Endothelial cell of umbilical vein (primary cell): Measurements from ENCODE around the gene BZW1. TPM values are rescaled to one million over a fixed set of nuclear protein-coding genes. Genes with fewer than 3 reads are reported as not detected.

Experiments used
- BruUV-seq: library from RNA; stranded (reverse); fragments of 400-500 nt; replicated peaks from 2 replicates; lab custom pipeline; 2021; lab: Mats Ljungman, UMichigan
- CTCF ChIA-PET: fragments of 300-600, 350-600 bp; sonication (Branson Sonifier 250); formaldehyde crosslinking; loops from one replicate; lab custom pipeline; 2021; ENCODE audit warnings: antibody characterized with exemption, inconsistent platforms; lab: Charles Lee
- POLR2A ChIA-PET: fragments of 300-600, 350-600 bp; sonication (Branson Sonifier 250); formaldehyde crosslinking; loops from one replicate; lab custom pipeline; 2021; ENCODE audit warnings: antibody characterized with exemption, inconsistent platforms; lab: Charles Lee
- DNase-seq: peaks from one replicate; pipeline ENCODE4 v3.0.0-alpha.2; 2011; ENCODE audit warnings: low read depth, low spot score
- FAIRE-seq: peaks from 2 replicates; lab custom pipeline; 2011; peaks lifted over from hg19 to GRCh38; lab: Jason Lieb, UNC
- H2AFZ ChIP-seq: 2 replicates; pipeline ENCODE4 v1.6.0; 2012; ENCODE audit warnings: low read depth, low read length, control low read depth, inconsistent platforms
- H3K27ac ChIP-seq: 2 replicates; pipeline ENCODE4 v1.5.1; 2011; ENCODE audit warnings: low read depth, mild to moderate bottlenecking, control low read depth, low read length, moderate library complexity; ENCODE audit not compliant: insufficient read depth
- H3K27me3 ChIP-seq, 2 experiments: 2 replicates each; pipeline versions ENCODE4 v1.6.0 to v1.6.1; 2011; ENCODE audit warnings: low read length in 2 of 2, mixed read lengths in 1 of 2; ENCODE audit not compliant: control insufficient read depth in 2 of 2, insufficient read depth in 2 of 2
- H3K36me3 ChIP-seq, 2 experiments: 2 replicates in 1 of 2; 3 replicates in 1 of 2; pipeline ENCODE4 v1.5.1; 2011; ENCODE audit warnings: low read length in 2 of 2, mild to moderate bottlenecking in 1 of 2, moderate library complexity in 1 of 2; ENCODE audit not compliant: control insufficient read depth in 2 of 2, insufficient read depth in 2 of 2; ENCODE audit errors: extremely low read depth in 1 of 2
- H3K4me1 ChIP-seq: 3 replicates; pipeline ENCODE4 v1.5.1; 2011; ENCODE audit warnings: mild to moderate bottlenecking, low read length; ENCODE audit not compliant: control insufficient read depth, insufficient read depth; ENCODE audit errors: extremely low read depth
- H3K4me2 ChIP-seq: 2 replicates; pipeline ENCODE4 v1.6.1; 2011; ENCODE audit warnings: low read length, control low read depth, mixed read lengths; ENCODE audit not compliant: insufficient read depth
- H3K4me3 ChIP-seq, 3 experiments: fragments of 200-600 bp in 1 of 3; sonication (generic), shearing (Covaris generic) in 1 of 3; replicated peaks in 1 of 3; 2 replicates each; pipeline ENCODE4 v1.5.1; 2011 to 2016; ENCODE audit warnings: control low read depth in 3 of 3, low read length in 3 of 3, mild to moderate bottlenecking in 2 of 3, inconsistent platforms in 1 of 3, low read depth in 1 of 3, moderate library complexity in 1 of 3; ENCODE audit not compliant: insufficient read depth in 1 of 3
- H3K79me2 ChIP-seq: 2 replicates; pipeline ENCODE4 v1.6.0; 2012; ENCODE audit warnings: low read length, inconsistent platforms; ENCODE audit not compliant: control insufficient read depth, insufficient read depth
- H3K9ac ChIP-seq: replicated peaks from 2 replicates; pipeline ENCODE3; 2011; ENCODE audit warnings: low read length, control low read depth; ENCODE audit not compliant: insufficient read depth; ENCODE audit errors: extremely low read depth
- H3K9me1 ChIP-seq: replicated peaks from 3 replicates; pipeline ENCODE4 v1.6.0; 2011; ENCODE audit warnings: mild to moderate bottlenecking, low read length; ENCODE audit not compliant: control insufficient read depth, insufficient read depth; ENCODE audit errors: extremely low read depth
- H3K9me3 ChIP-seq: replicated peaks from 2 replicates; pipeline ENCODE4 v1.5.1; 2012; ENCODE audit warnings: low read length, inconsistent platforms; ENCODE audit not compliant: control insufficient read depth, insufficient read depth
- H4K20me1 ChIP-seq: replicated peaks from 2 replicates; pipeline ENCODE3; 2011; ENCODE audit warnings: mild to moderate bottlenecking, low read length; ENCODE audit not compliant: control insufficient read depth, insufficient read depth; ENCODE audit errors: extremely low read depth
- CTCF ChIP-seq, 2 donors: IDR thresholded peaks; 1 replicate in 1 of 2; 2 replicates in 1 of 2; pipeline ENCODE4 v1.5.1; 2011; ENCODE audit warnings: low read length in 2 of 2, mild to moderate bottlenecking in 2 of 2, moderate library complexity in 2 of 2, control low read depth in 1 of 2, inconsistent platforms in 1 of 2, low read depth in 1 of 2; ENCODE audit not compliant: insufficient read depth in 1 of 2; ENCODE audit errors: extremely low read depth in 1 of 2
- EZH2 ChIP-seq: IDR thresholded peaks from 2 replicates; pipeline ENCODE4 v1.6.1; 2012; ENCODE audit warnings: borderline replicate concordance, low read depth, mild to moderate bottlenecking, moderate library complexity, low read length, inconsistent platforms; ENCODE audit not compliant: severe bottlenecking
- FOS ChIP-seq: IDR thresholded peaks from 2 replicates; pipeline ENCODE4 v1.6.1; 2011; ENCODE audit warnings: mild to moderate bottlenecking, low read length, moderate library complexity, borderline replicate concordance; ENCODE audit not compliant: insufficient read depth
- GATA2 ChIP-seq: IDR thresholded peaks from 2 replicates; pipeline ENCODE4 v1.7.0; 2011; ENCODE audit warnings: low read depth, mild to moderate bottlenecking, moderate library complexity, mixed read lengths, low read length; ENCODE audit not compliant: insufficient read length, insufficient read depth
- JUN ChIP-seq: IDR thresholded peaks from 2 replicates; pipeline ENCODE4 v1.6.1; 2011; ENCODE audit warnings: borderline replicate concordance, low read depth; ENCODE audit not compliant: insufficient read length, insufficient read depth
- MAX ChIP-seq: IDR thresholded peaks from 2 replicates; pipeline ENCODE4 v1.6.1; 2011; ENCODE audit not compliant: insufficient read depth, insufficient read length
- MYC ChIP-seq: IDR thresholded peaks from one replicate; pipeline ENCODE4 v1.6.1; 2011; ENCODE audit warnings: mild to moderate bottlenecking, low read depth, low read length
- POLR2A ChIP-seq: IDR thresholded peaks from 2 replicates; pipeline ENCODE4 v1.6.1; 2012; ENCODE audit warnings: low read depth, mild to moderate bottlenecking, control low read depth, low read length
- POLR2AphosphoS5 ChIP-seq: IDR thresholded peaks from 2 replicates; pipeline ENCODE4 v1.6.1; 2012; ENCODE audit warnings: low read depth, mild to moderate bottlenecking, control low read depth, low read length, moderate library complexity; ENCODE audit not compliant: insufficient read depth
- dilution Hi-C: fragments of 300-500 bp; cut with MboI; formaldehyde crosslinking; loops from one replicate; pipeline ENCODE4 v1.15.0; 2019; ENCODE audit warnings: low sequenced_read_pairs; ENCODE audit not compliant: extremely low pct_ligation_motif_present
- intact Hi-C: fragments of 100-400 bp; cut with micrococcal nuclease; formaldehyde crosslinking; loops from one replicate; pipeline ENCODE4 v1.10.0; 2022
- polyA plus RNA-seq, 4 experiments: library from polyadenylated mRNA; depleted of rRNA in 3 of 4; stranded (reverse) in 3 of 4; unstranded in 1 of 4; fragments of >200 nt; gene quantifications; 2 replicates each; pipeline versions ENCODE4 v1.2.1 to v1.2.3, GENCODE V29; 2011 to 2012; ENCODE audit warnings: missing spikeins in 1 of 4
- total RNA-seq: library from RNA; stranded (reverse); gene quantifications from 2 replicates; pipeline ENCODE4 v1.2.3, GENCODE V29; 2021

The BZW1 gene
- total and polyA plus RNA-seq, 2 donors (not counting 3 experiments of a cell fraction or from before 2014, with no cell fraction given): 174 to 353 TPM

- intact Hi-C loops (loop anchor here (1.0 to 10.0 kb wide), 8 partner anchors 9 to 383 kb away; partner anchors contain the start of genes BZW1, CLK1, NIF3L1 and PPIL3), dilution Hi-C loops (no loop called here)
- Histone ChIP-seq H3K27ac (peak overlapping the region; percentile 99), H3K9me3 (no peaks in the 10 kb centered on the region), H3K27me3 (no peaks in the 10 kb centered on the region), H2AFZ (no peak overlapping the region), H3K79me2 (no peaks in the 10 kb centered on the region), H3K4me3 (peak overlapping the region in 1 of 3 experiments; percentile 63), H3K9ac (peak overlapping the region; percentile 77), H3K36me3 (no peaks in the 10 kb centered on the region), H3K4me1 (peaks cover 43% of the 10 kb centered on the region), H3K4me2 (peak overlapping the region; percentile 98), H4K20me1 (no peaks in the 10 kb centered on the region), H3K9me1 (no peaks in the 10 kb centered on the region)
- DNase-seq: peak; percentile 95
- ChIA-PET CTCF (interaction anchor here (0.6 to 1.7 kb wide), 5 partner anchors 12 to 74 kb away, joined by 3 to 7 read pairs (median 3); no protein-coding TSS in a partner anchor), POLR2A (interaction anchor here (0.9 to 1.4 kb wide), 2 partner anchors 21 to 23 kb away, joined by 3 to 5 read pairs; no protein-coding TSS in a partner anchor)
- TF ChIP-seq FOS (peak; percentile 89), EZH2 (no peak), JUN (peak; percentile 93), GATA2 (peak; percentile 98), CTCF (IDR thresholded peaks at IDR 0.05; ENCODE audit: extremely low read depth in 1 of 2, insufficient read depth in 1 of 2, low read depth in 1 of 2, low read length in 2 of 2) (no peak), POLR2AphosphoS5 (peak; percentile 87), MAX (peak; percentile 19), MYC (peak; percentile 48), POLR2A (peak; percentile 17)
- peak; percentile 93 for FAIRE-seq
- TSS peak; percentile 80 for BruUV-seq
These were observed 24.2 kb upstream of the BZW1 start for GRCh38 chr2:200787351-200788120.
